HUES6 (cell line): ENCODE results near the gene AMPD1.

Source experiments
- H3K27ac ChIP-seq: 2 replicates; pipeline ENCODE4 v1.7.0; 2013; ENCODE audit warnings: low read depth, mild to moderate bottlenecking, low read length, inconsistent platforms
- H3K27me3 ChIP-seq: 2 replicates; pipeline ENCODE4 v1.6.1; 2013; ENCODE audit warnings: low read length; ENCODE audit not compliant: control insufficient read depth, insufficient read depth
- H3K36me3 ChIP-seq: 2 replicates; pipeline ENCODE4 v1.6.1; 2013; ENCODE audit warnings: low read length; ENCODE audit not compliant: control insufficient read depth, insufficient read depth
- H3K4me1 ChIP-seq: 2 replicates; pipeline ENCODE4 v1.6.1; 2013; ENCODE audit warnings: low read length; ENCODE audit not compliant: control insufficient read depth, insufficient read depth
- H3K4me3 ChIP-seq: 2 replicates; pipeline ENCODE4 v1.5.1; 2013; ENCODE audit warnings: low read depth, low read length
- H3K9ac ChIP-seq: one replicate; pipeline ENCODE4 v1.6.1; 2013; ENCODE audit warnings: mild to moderate bottlenecking, low read length
- H3K9me3 ChIP-seq: 2 replicates; pipeline ENCODE4 v1.6.1; 2013; ENCODE audit warnings: low read depth, low read length; ENCODE audit not compliant: control insufficient read depth, insufficient read depth

The AMPD1 gene

GRCh38 chr1:114719424-114719787 lies 24.1 kb upstream of the AMPD1 start:
- Histone ChIP-seq H3K9me3 (no peaks in the 10 kb centered on the region), H3K27me3 (no peaks in the 10 kb centered on the region), H3K36me3 (peaks cover 78% of the 10 kb centered on the region), H3K4me1 (peaks cover 9% of the 10 kb centered on the region; the same call in 1 of the 2 replicates), H3K9ac (no peak overlapping the region), H3K4me3 (no peak overlapping the region), H3K27ac (no peak overlapping the region)

- Histone ChIP-seq H3K9me3 (no peaks in the 10 kb centered on the region), H3K4me1 (peaks cover 9% of the 10 kb centered on the region; the same call in 1 of the 2 replicates), H3K9ac (no peak overlapping the region), H3K27me3 (no peaks in the 10 kb centered on the region), H3K4me3 (no peak overlapping the region), H3K36me3 (peaks cover 76% of the 10 kb centered on the region), H3K27ac (no peak overlapping the region)
Measured at GRCh38 chr1:114718661-114719423, 23.5 kb upstream of the AMPD1 start.

- H3K9me3 ChIP-seq = no peaks in the 10 kb centered on the region
- peak within 1 kb of the TSS; percentile 100 for H3K4me3 ChIP-seq
- peaks cover 9% of the 10 kb centered on the region; the same call in 1 of the 2 replicates for H3K4me1 ChIP-seq
- H3K9ac ChIP-seq = peak within 1 kb of the TSS; percentile 100
- peak within 1 kb of the TSS; percentile 99 for H3K27ac ChIP-seq
- H3K36me3 ChIP-seq = peaks cover 76% of the 10 kb centered on the region
- no peaks in the 10 kb centered on the region for H3K27me3 ChIP-seq
Measured at GRCh38 chr1:114716304-114717170, 21.2 kb upstream of the AMPD1 start, which contains the start of gene NRAS. Gene NRAS (minus strand): TSS chr1:114716771. CDS start chr1:114716160, 611 bp downstream.

DNA sequence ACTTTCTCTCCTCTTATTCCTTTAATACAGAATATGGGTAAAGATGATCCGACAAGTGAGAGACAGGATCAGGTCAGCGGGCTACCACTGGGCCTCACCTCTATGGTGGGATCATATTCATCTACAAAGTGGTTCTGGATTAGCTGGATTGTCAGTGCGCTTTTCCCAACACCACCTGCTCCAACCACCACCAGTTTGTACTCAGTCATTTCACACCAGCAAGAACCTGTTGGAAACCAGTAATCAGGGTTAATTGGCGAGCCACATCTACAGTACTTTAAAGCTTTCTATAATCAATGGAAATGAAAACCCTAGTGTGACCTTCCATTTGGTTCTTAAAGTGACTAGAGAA lies 20.6 kb upstream of the AMPD1 start:
- Histone ChIP-seq H3K27ac (peak overlapping the region; percentile 99), H3K36me3 (peaks cover 76% of the 10 kb centered on the region), H3K9me3 (no peaks in the 10 kb centered on the region), H3K27me3 (no peaks in the 10 kb centered on the region), H3K4me3 (peak overlapping the region; percentile 100), H3K4me1 (peaks cover 9% of the 10 kb centered on the region; the same call in 1 of the 2 replicates), H3K9ac (peak overlapping the region; percentile 100)

DNA sequence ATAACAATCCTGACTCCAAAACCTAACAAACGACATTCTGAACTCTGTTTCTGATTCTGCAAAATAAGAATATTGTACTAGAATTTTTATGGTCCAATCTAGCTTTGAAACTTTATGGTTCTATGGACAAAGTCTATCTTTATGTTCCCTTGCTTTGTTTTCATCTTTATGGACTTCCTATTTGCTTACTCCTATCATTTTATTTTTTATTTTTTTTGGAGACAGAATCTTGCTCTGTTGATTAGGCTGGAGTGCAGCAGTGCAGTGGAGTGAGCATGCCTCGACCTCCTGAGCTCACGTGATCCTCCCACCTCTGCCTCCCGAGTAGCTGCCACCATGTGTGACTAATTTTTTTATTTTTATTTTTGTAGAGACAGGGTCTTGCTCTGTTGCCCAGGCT lies 17.6 kb upstream of the AMPD1 start:
- Histone ChIP-seq H3K36me3 (peaks cover 71% of the 10 kb centered on the region), H3K27ac (no peak overlapping the region), H3K4me1 (peaks cover 9% of the 10 kb centered on the region; the same call in 1 of the 2 replicates), H3K9ac (no peak overlapping the region), H3K27me3 (no peaks in the 10 kb centered on the region), H3K9me3 (no peaks in the 10 kb centered on the region), H3K4me3 (no peak overlapping the region)

- no peaks in the 10 kb centered on the region for H3K9me3 ChIP-seq
Measured at GRCh38 chr1:114710360-114710759, 15.0 kb upstream of the AMPD1 start.

GRCh38 chr1:114707604-114708003 lies 12.3 kb upstream of the AMPD1 start:
- no peaks in the 10 kb centered on the region for H3K9me3 ChIP-seq
- H3K36me3 ChIP-seq = peaks cover 60% of the 10 kb centered on the region
- H3K27ac ChIP-seq = no peak overlapping the region
- H3K4me1 ChIP-seq = no peaks in the 10 kb centered on the region
- H3K9ac ChIP-seq = no peak overlapping the region
- no peak overlapping the region for H3K4me3 ChIP-seq
- H3K27me3 ChIP-seq = no peaks in the 10 kb centered on the region

More at GRCh38 chr1:114710360-114710759, 15.0 kb upstream of the AMPD1 start:
- peaks cover 1% of the 10 kb centered on the region; the same call in 1 of the 2 replicates for H3K4me1 ChIP-seq
- no peaks in the 10 kb centered on the region for H3K27me3 ChIP-seq
- H3K4me3 ChIP-seq = no peak overlapping the region
- H3K27ac ChIP-seq = no peak overlapping the region
- H3K9ac ChIP-seq = no peak overlapping the region
- H3K36me3 ChIP-seq = peaks cover 77% of the 10 kb centered on the region

DNA sequence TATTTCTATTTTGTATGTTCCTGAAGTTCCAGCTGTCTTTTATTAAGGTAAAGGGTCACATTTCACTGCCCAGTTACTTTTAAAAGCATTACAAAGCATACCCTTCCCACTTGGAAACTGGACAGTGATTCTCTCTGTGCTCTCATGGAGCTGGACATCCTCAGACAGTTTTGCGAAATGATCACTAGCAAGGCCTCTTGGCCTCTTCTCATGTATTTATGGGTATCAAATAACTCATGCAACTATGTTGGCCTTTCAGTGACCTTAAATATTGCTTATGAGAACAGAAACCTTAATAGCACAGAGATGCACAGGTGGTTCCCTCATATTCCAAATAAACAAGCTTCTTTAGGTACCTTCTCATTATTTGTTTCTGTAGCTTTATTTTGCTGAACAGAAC lies 7.9 kb upstream of the AMPD1 start:
- Histone ChIP-seq H3K27ac (no peak overlapping the region), H3K9ac (no peak overlapping the region), H3K36me3 (peaks cover 23% of the 10 kb centered on the region), H3K4me1 (no peaks in the 10 kb centered on the region), H3K4me3 (no peak overlapping the region), H3K27me3 (no peaks in the 10 kb centered on the region), H3K9me3 (no peaks in the 10 kb centered on the region)

- Histone ChIP-seq H3K27ac (no peak overlapping the region), H3K4me1 (no peaks in the 10 kb centered on the region), H3K27me3 (no peaks in the 10 kb centered on the region), H3K9ac (no peak overlapping the region), H3K36me3 (peaks cover 18% of the 10 kb centered on the region), H3K4me3 (no peak overlapping the region), H3K9me3 (no peaks in the 10 kb centered on the region)
Measured at GRCh38 chr1:114702737-114703136, 7.4 kb upstream of the AMPD1 start.

- H3K9ac ChIP-seq = no peak overlapping the region
- H3K36me3 ChIP-seq = peaks cover 10% of the 10 kb centered on the region
- H3K9me3 ChIP-seq = no peaks in the 10 kb centered on the region
- no peaks in the 10 kb centered on the region for H3K4me1 ChIP-seq
- H3K27ac ChIP-seq = no peak overlapping the region
- no peak overlapping the region for H3K4me3 ChIP-seq
- no peaks in the 10 kb centered on the region for H3K27me3 ChIP-seq
Measured at GRCh38 chr1:114701931-114702330, 6.6 kb upstream of the AMPD1 start.

DNA sequence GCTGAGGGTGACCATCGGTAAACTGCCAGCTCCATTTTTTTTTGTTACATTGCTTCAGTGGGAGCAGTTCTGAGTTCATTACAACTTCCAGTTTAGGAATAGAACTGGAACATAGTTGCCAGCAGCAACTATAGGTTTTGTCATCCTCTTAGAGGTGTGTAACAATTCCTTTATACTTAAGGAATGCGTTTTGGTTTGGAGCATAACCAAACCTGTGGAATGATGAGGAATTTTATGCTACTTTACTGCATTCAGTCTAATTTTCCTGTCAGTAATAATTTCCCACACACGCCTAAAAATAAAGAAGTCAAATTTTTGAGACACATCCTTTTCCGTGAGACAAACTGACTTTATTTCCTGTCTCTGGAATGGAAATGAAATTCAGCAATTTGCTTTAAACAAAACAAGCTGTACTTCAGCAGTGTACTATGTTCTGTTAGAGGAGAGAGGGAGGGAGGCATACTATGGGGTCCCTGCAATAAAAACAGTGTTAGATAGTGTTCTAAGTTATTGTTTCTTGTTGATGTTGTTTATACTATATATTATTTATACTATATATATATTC lies 4.8 kb upstream of the AMPD1 start:
- no peaks in the 10 kb centered on the region for H3K9me3 ChIP-seq
- no peaks in the 10 kb centered on the region for H3K27me3 ChIP-seq
- no peaks in the 10 kb centered on the region; the same call in 1 of the 2 replicates for H3K36me3 ChIP-seq
- no peak overlapping the region for H3K4me3 ChIP-seq
- no peak overlapping the region for H3K27ac ChIP-seq
- no peaks in the 10 kb centered on the region for H3K4me1 ChIP-seq
- H3K9ac ChIP-seq = no peak overlapping the region
